ENCODE measurements around the gene PRDM1.

The PRDM1 gene

GRCh38 chr6:106116125-106116832 is 30.1 kb downstream of the PRDM1 start:
- DNase-seq (ENCODE audit: low read depth): no peak

DNA sequence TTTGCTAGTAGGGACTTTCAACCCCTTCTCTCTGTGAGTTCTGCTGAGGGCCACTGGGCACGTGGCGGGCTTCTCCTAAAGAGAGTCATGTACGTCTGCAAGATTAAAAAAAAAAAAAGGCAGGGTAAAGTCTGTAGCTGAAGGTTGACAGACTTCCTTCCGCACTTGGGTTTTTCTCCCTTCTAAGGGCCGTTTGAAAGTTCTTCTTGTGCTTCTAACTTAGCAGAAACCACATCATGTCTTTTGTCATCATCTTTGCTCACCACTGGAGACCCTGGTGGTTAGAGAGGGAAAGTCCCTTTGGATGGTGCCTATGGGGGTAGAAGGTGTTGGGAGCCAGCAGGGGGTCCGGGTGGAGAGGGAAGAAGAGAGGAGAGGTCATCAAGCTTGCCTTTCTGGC is 31.4 kb downstream of the PRDM1 start:
- DNase-seq (ENCODE audit: low read depth): peak; percentile 53

- DNase-seq (ENCODE audit: low read depth): no peak
Observed at GRCh38 chr6:106118835-106119431, 32.8 kb downstream of the PRDM1 start.

DNA sequence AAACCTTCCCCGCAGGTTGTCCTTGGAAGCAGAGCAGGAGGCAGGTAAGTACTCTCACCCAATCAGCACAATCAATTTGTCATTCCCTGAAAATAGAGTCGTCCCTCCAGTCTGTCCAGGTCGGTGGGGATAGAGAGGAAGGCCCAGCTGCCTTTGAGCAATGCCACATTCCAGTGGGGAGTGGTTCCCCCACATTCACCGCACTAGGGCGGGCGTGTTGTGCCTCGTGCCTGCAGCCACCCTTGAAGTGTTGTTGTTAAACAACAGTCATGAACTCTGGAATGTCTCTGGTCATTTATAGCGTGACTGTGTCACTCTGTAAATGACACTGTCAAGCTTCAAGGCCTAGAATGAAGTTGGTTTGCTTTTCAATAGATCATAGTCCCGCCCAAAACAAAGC is 33.4 kb downstream of the PRDM1 start:
- DNase-seq (ENCODE audit: low read depth): no peak

DNA sequence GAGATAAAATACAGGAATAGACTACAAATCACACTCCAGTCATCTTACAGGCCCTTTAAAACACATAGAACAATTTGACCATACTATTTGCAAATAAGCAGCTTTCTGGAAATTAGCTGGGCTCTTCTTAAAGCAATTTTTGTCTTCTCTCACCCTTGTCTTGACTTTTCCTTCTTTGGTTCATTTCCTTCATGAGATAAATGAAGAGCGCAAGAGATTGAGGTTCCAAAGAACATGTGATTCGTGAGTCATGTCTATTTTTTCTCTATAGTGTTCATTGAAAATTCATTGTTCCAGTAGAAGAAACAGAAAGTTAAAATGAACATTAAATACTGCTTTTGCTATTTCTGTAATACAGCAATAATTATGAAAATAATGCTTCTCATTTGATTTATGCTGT is 33.9 kb downstream of the PRDM1 start:
- no peak for DNase-seq (ENCODE audit: low read depth)

DNA sequence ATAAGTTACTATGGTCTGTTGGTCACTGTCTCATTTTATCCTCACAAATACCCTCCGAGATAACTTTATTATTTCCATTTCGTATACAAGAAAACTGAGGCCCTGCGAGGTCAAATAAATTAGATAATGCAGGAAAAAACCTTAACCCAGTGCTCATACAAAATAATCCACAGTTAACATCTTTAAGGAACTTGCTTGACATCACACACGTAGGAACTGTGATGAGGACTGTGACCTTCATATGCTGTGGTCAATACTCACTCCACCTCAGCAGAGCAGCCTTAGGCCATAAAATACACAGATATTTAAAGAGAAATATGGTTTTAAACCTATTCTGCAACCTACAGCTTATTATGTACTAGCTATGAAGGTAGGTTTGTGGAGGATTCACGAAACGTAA is 34.3 kb downstream of the PRDM1 start:
- DNase-seq (ENCODE audit: low read depth): no peak

GRCh38 chr6:106122306-106122918 is 36.3 kb downstream of the PRDM1 start:
- DNase-seq (ENCODE audit: low read depth): no peak

- DNase-seq (ENCODE audit: low read depth): no peak
Observed at GRCh38 chr6:106122938-106123656, 37.0 kb downstream of the PRDM1 start.

GRCh38 chr6:106124015-106124414 is 37.9 kb downstream of the PRDM1 start:
- no peak for DNase-seq (ENCODE audit: low read depth)

GRCh38 chr6:106124437-106125430 is 38.6 kb downstream of the PRDM1 start:
- DNase-seq (ENCODE audit: low read depth): no peak

DNA sequence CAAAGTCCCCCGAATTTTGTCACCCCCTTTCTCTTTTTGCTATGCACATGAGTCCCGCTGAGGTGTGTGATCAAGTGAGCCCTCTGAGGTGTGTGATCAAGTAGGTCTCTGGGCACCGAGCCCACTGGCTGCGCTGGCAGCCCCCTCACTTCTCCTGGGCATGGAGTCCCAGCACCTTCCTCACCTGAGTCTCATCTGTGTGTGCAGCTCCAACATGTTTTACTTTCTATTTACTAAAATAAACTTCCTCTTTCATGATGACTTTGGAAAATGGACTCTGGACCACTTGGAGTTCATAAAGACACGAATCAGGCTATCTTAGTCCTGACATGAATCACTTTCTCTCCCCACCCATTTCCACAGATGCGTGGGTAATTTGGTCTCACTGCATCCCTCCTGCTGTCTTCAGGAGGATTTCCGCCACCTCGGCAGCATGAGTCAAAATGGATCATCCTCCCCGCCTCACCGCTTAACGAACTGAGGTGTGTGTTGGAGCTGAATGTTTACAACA is 39.8 kb downstream of the PRDM1 start:
- DNase-seq (ENCODE audit: low read depth): peak; percentile 48

GRCh38 chr6:106126482-106126881 is 40.3 kb downstream of the PRDM1 start:
- no peak for DNase-seq (ENCODE audit: low read depth)

DNA sequence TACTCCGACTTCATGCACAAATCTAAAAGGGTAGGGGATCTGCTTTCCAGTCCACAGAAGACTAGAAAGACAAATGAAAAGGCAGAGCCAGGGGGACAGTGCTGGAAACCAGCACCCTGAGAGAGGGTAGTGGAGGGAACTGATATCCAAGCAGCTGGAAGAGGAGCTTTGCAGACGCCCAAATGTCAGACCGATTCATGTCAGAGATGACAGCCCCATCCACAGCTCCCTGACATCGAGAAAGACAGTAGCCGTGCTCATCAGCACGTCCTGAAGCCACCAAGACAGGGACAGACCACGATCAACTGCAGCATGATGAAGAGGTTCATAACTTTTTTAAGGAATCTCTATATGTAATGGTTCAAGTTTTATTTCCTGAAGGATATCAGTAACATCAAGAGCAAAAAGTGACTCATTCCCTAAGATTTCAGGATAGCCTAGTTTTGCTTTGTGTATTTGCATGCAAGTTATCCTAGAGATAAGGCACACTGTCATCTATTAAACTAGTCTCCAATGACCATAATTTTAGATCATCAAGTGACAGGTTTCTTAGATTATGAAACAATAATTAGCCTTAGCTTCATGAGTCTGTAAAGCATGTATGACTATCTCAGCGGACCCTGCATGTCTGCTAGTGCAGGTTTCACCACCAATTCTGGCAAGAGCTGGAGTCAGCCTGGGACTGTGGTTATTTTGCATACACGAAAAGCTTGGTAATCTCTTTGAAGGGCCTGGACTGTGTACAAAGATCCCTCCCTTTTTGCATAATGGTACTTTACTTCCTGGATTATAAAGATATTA is 43.0 kb downstream of the PRDM1 start:
- no peak for DNase-seq (ENCODE audit: low read depth)

DNA sequence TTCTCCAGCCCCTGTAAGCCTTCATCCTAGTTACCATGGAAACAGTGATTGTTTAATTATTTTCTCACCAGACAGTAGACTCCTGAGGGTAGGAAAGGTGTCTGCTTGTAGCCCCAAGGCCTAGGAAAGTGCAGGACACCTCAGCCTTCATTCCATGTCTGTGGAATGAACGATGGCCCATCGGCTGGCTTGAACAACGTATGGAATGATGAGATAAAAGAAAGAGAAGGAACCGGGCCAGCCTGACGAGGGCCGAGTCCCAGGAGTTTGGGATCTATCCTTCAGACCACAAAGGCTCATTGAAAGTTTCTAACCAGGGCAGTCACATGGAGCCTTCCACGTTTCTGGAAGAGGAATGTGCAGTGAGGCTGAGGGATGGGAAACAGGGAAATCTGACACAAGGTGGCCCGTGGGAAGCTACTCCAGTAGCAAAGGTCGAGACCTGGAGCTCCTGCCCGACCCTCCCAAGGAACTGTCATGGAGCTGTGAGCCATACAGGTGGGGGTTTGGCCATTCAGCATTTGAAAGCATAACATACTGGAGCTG is 46.1 kb downstream of the PRDM1 start:
- DNase-seq (ENCODE audit: low read depth): no peak

DNA sequence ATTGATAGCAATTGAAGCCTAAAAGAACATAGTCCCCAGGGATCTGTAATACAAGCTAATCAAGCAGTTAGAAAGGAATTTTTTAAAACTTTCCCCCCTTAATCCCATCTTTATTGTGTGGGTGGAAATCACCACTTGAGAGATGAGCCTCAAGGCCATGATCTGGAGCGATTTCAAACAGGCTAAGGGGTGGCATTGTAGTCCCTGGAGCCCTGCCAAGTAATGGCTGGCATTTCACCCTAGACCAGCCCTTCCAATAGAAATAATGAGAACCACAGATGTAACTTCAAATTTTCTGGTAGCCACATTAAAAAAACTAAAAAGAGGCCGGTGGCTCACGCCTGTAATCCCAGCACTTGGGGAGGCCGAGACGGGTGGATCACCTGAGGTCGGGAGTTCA is 46.9 kb downstream of the PRDM1 start:
- no peak for DNase-seq (ENCODE audit: low read depth)

DNA sequence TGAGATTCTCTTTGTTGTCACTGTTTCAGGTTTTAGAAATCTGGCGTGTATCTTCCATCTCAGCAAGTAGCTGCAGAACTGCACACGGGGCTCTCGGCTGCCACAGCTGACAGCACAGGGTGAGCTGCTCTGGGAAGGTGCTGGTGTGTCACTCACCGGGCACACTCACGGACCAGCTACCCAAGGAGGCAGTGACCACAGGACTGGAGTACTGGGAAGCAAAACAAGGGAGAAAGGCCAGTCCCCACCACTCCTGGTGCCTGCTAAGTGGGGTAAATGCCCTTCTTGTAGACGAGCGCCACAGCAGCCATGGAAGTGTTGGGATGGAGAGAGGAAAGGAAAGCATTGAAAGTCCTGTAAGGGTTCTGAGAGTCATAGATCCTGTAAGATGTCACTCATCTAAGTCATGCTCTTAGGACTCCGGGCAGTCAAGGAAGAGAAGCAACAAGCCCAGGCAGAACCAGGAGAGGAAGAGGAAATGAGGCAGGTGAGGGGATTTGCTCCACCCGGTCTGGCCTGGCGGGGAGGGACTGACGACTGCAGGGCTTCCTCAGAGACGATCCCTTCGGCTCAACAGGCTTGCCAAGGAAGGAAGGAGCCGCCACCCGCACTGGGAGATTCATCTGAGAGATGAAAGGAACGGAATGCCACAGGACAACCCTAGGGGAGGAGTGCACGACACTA is 48.1 kb downstream of the PRDM1 start:
- DNase-seq (ENCODE audit: low read depth): no peak

GRCh38 chr6:106134906-106135634 is 48.9 kb downstream of the PRDM1 start:
- DNase-seq (ENCODE audit: low read depth): no peak

GRCh38 chr6:106135911-106136571 is 49.9 kb downstream of the PRDM1 start:
- DNase-seq (ENCODE audit: low read depth): no peak

All from activated T-helper 9 cell treated with anti-CD3 and anti-CD28 coated beads, Interleukin-2, amount 50 U/mL, for 16 hours (primary cell).